K562 (cell line): ENCODE measurements around the gene MYMX. TPM values are rescaled to one million over a fixed set of nuclear protein-coding genes. Genes with fewer than 3 reads are reported as not detected.

Source experiments
- ARID3A ChIP-seq: IDR thresholded peaks from 2 replicates; pipeline ENCODE4 v1.6.1; 2012; ENCODE audit warnings: low read depth, low read length, improper control_type of control experiment, borderline replicate concordance
- BACH1 ChIP-seq: fragments of 200-800 bp; sonication (Bioruptor generic); IDR thresholded peaks from 2 replicates; pipeline ENCODE4 v1.6.1; 2016; ENCODE audit warnings: missing genetic modification characterization, missing compliant biosample characterization
- CEBPB ChIP-seq: fragments of 450-650 bp; IDR thresholded peaks from 2 replicates; pipeline ENCODE4 v1.6.1; 2016; ENCODE audit warnings: missing genetic modification characterization, missing compliant biosample characterization
- CREM ChIP-seq: IDR thresholded peaks from 2 replicates; pipeline ENCODE4 v1.6.1; 2014; ENCODE audit warnings: antibody characterized with exemption, low read depth
- EP300 ChIP-seq: IDR thresholded peaks from 2 replicates; pipeline ENCODE4 v1.6.1; 2012; ENCODE audit warnings: low read length, improper control_type of control experiment
- HIVEP1 ChIP-seq: fragments of 250-450 bp; sonication (Bioruptor Pico); IDR thresholded peaks from 2 replicates; pipeline ENCODE4 v1.4.0; 2020; ENCODE audit warnings: mild to moderate bottlenecking
- HOMEZ ChIP-seq: fragments of 250-450 bp; sonication (Bioruptor Pico); IDR thresholded peaks from 2 replicates; pipeline ENCODE4 v1.4.0; 2020; ENCODE audit warnings: mild to moderate bottlenecking, moderate library complexity
- MTA3 ChIP-seq: fragments of 450-650 bp; formaldehyde crosslinking; IDR thresholded peaks from 2 replicates; pipeline ENCODE4 v1.6.1; 2017; ENCODE audit warnings: mild to moderate bottlenecking, borderline replicate concordance
- NFE2 ChIP-seq: IDR thresholded peaks from 2 replicates; pipeline ENCODE4 v1.6.1; 2014; ENCODE audit warnings: antibody characterized with exemption, low read depth
- RBFOX2 ChIP-seq: fragments of 200-400 bp; formaldehyde crosslinking; IDR thresholded peaks from 2 replicates; pipeline ENCODE4 v1.6.1; 2017; ENCODE audit warnings: low read depth, mild to moderate bottlenecking, low read length, moderate library complexity
- RBM17 ChIP-seq: fragments of 200-400 bp; formaldehyde crosslinking; IDR thresholded peaks from 2 replicates; pipeline ENCODE4 v1.6.1; 2017; ENCODE audit warnings: low read depth, mild to moderate bottlenecking, low read length, borderline replicate concordance
- RBM22 ChIP-seq: fragments of 200-400 bp; formaldehyde crosslinking; IDR thresholded peaks from 2 replicates; pipeline ENCODE4 v1.6.1; 2018; ENCODE audit warnings: low read length, low read depth; ENCODE audit not compliant: poor library complexity, severe bottlenecking
- TAF1 ChIP-seq: IDR thresholded peaks from 2 replicates; pipeline ENCODE4 v1.6.1; 2011; ENCODE audit warnings: mild to moderate bottlenecking, low read length, moderate library complexity; ENCODE audit not compliant: insufficient read depth, control insufficient read depth, severe bottlenecking; ENCODE audit errors: extremely low read depth
- YY1 ChIP-seq, 3 experiments: IDR thresholded peaks; 2 replicates each; pipeline ENCODE4 v1.6.1; 2011; ENCODE audit warnings: low read length in 2 of 3, mild to moderate bottlenecking in 2 of 3, moderate library complexity in 2 of 3, borderline replicate concordance in 1 of 3, control low read depth in 1 of 3, low read depth in 1 of 3; ENCODE audit not compliant: insufficient read depth in 3 of 3, insufficient replicate concordance in 2 of 3, control insufficient read depth in 1 of 3, insufficient read length in 1 of 3; ENCODE audit errors: extremely low read depth in 1 of 3
- ZKSCAN8 ChIP-seq: fragments of 200-800 bp; sonication (Bioruptor generic); IDR thresholded peaks from 2 replicates; pipeline ENCODE4 v1.6.1; 2016; ENCODE audit warnings: missing genetic modification characterization, missing compliant biosample characterization
- ZNF274 ChIP-seq: IDR thresholded peaks from 2 replicates; pipeline ENCODE4 v1.6.1; 2011; ENCODE audit warnings: low read depth, mild to moderate bottlenecking, low read length, moderate library complexity, borderline replicate concordance
- ZNF282 ChIP-seq: sonication (generic); formaldehyde crosslinking; IDR thresholded peaks from 2 replicates; pipeline ENCODE4 v1.8.1; 2023; ENCODE audit warnings: missing genetic modification reagents
- ZNF408 ChIP-seq: fragments of 250-450 bp; sonication (Bioruptor Pico); IDR thresholded peaks from 2 replicates; pipeline ENCODE4 v1.4.0; 2020; ENCODE audit warnings: low read depth, mild to moderate bottlenecking, moderate library complexity
- ZNF583 ChIP-seq: fragments of 250-450 bp; sonication (Bioruptor Pico); IDR thresholded peaks from 2 replicates; pipeline ENCODE4 v1.4.0; 2020
- ZNF696 ChIP-seq: fragments of 250-450 bp; sonication (Bioruptor Pico); conservative IDR thresholded peaks from 2 replicates; pipeline ENCODE4 v1.4.0; 2020; ENCODE audit warnings: mild to moderate bottlenecking, moderate library complexity
- polyA plus RNA-seq, 8 experiments: library from polyadenylated mRNA; depleted of rRNA in 4 of 8; stranded (reverse) in 5 of 8; unstranded in 3 of 8; fragments of >200 nt; fragmentation: Nextera tagmentation in 2 of 8; fragmentation: Illumina TruSeq in 1 of 8; extraction: Ambion mirVana in 2 of 8; extraction: Trizol in 1 of 8; gene quantifications; 2 replicates each; pipeline versions ENCODE4 v1.2.1 to v1.2.3, GENCODE V29; 2011 to 2014; ENCODE audit warnings: inconsistent platforms in 1 of 8, missing spikeins in 1 of 8
- total RNA-seq, 7 experiments: library from RNA; depleted of rRNA in 6 of 7; stranded (reverse); fragments of >200 nt in 6 of 7; fragmentation: Illumina TruSeq in 2 of 7; extraction: Trizol in 2 of 7; gene quantifications; 2 replicates each; pipeline versions ENCODE4 v1.2.1 to v1.2.3, GENCODE V29; 2011 to 2021; ENCODE audit warnings: low replicate concordance in 1 of 7
- TF ChIP-seq, protein P1 (sequence below): conservative IDR thresholded peaks from 2 replicates; pipeline ENCODE4 v1.6.1; 2011; ENCODE audit warnings: low read depth, mild to moderate bottlenecking, low read length; ENCODE audit not compliant: control insufficient read depth

The MYMX gene
- total and polyA plus RNA-seq, 9 of the 15 experiments (the other 6 are each of a cell fraction or from before 2014, with no cell fraction given): 0.12 TPM; not detected in 8

- TF ChIP-seq CREM (0 out of 2 replicates have a peak, but pooled peaks have one; percentile 10), NFE2 (peak; percentile 53; the same call in 1 of the 2 replicates), ZNF408 (CRISPR knock-in tag) (no peak), EP300 (peak; percentile 53), ZNF274 (no peak), ZNF282 (no peak), BACH1 (tag) (no peak), RBFOX2 (no peak), TAF1 (no peak), ARID3A (peak; percentile 12; the same call in 1 of the 2 replicates), ZNF583 (CRISPR knock-in tag) (no peak), RBM22 (no peak), MTA3 (no peak), HOMEZ (no peak), ZKSCAN8 (CRISPR knock-in tag) (no peak), HIVEP1 (CRISPR knock-in tag) (no peak), ZNF696 (no peak), RBM17 (no peak), YY1 (IDR thresholded peaks at IDR 0.05; ENCODE audit: borderline replicate concordance in 1 of 3, control insufficient read depth in 1 of 3, extremely low read depth in 1 of 3, insufficient read depth in 3 of 3, insufficient read length in 1 of 3, insufficient replicate concordance in 2 of 3, low read depth in 1 of 3, low read length in 2 of 3) (no peak), CEBPB (tag) (peak; percentile 34; the same call in 1 of the 2 replicates)
- TF ChIP-seq, protein P1, sequence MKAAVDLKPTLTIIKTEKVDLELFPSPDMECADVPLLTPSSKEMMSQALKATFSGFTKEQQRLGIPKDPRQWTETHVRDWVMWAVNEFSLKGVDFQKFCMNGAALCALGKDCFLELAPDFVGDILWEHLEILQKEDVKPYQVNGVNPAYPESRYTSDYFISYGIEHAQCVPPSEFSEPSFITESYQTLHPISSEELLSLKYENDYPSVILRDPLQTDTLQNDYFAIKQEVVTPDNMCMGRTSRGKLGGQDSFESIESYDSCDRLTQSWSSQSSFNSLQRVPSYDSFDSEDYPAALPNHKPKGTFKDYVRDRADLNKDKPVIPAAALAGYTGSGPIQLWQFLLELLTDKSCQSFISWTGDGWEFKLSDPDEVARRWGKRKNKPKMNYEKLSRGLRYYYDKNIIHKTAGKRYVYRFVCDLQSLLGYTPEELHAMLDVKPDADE: no peak
- TF ChIP-seq, all 486 proteins: peak for 61
These were observed 12.8 kb upstream of the MYMX start (continued) for GRCh38 chr6:44203955-44204354.
